Osteoblast (primary cell): ENCODE results near the gene IVD. TPM values are rescaled to one million over a fixed set of nuclear protein-coding genes. Genes with fewer than 3 reads are reported as not detected.

Source experiments
- DNase-seq: peaks from one replicate; pipeline ENCODE4 v3.0.0; 2011; ENCODE audit warnings: low spot score, mixed read lengths; ENCODE audit not compliant: insufficient read length; ENCODE audit errors: missing footprints
- H2AFZ ChIP-seq: 2 replicates; pipeline ENCODE4 v1.6.0; 2011; ENCODE audit warnings: mild to moderate bottlenecking, low read length
- H3K27ac ChIP-seq: 2 replicates; pipeline ENCODE4 v1.5.1; 2011; ENCODE audit warnings: mild to moderate bottlenecking, low read depth, low read length, moderate library complexity
- H3K27me3 ChIP-seq: 2 replicates; pipeline ENCODE4 v1.6.0; 2012; ENCODE audit warnings: mild to moderate bottlenecking, control low read depth, inconsistent platforms, low read length, moderate library complexity; ENCODE audit not compliant: insufficient read depth
- H3K36me3 ChIP-seq: 2 replicates; pipeline ENCODE4 v1.5.1; 2011; ENCODE audit warnings: mild to moderate bottlenecking, low read length, control low read depth, moderate library complexity; ENCODE audit not compliant: insufficient read depth
- H3K4me1 ChIP-seq: 2 replicates; pipeline ENCODE4 v1.5.1; 2011; ENCODE audit warnings: mild to moderate bottlenecking, low read length, control low read depth, moderate library complexity; ENCODE audit not compliant: insufficient read depth
- H3K4me2 ChIP-seq: 2 replicates; pipeline ENCODE4 v1.6.0; 2011; ENCODE audit warnings: mild to moderate bottlenecking, low read length; ENCODE audit not compliant: insufficient read depth
- H3K4me3 ChIP-seq: fragments of 200-600 bp; sonication (generic); 3 replicates; pipeline ENCODE4 v1.5.1; 2012; ENCODE audit warnings: mild to moderate bottlenecking, low read length, inconsistent platforms; ENCODE audit not compliant: insufficient read depth
- H3K79me2 ChIP-seq: 2 replicates; pipeline ENCODE4 v1.6.0; 2012; ENCODE audit warnings: mild to moderate bottlenecking, low read length, control low read depth, inconsistent platforms; ENCODE audit not compliant: insufficient read depth
- H3K9me3 ChIP-seq: 2 replicates; pipeline ENCODE4 v1.5.1; 2011; ENCODE audit warnings: low read depth, low read length, control low read depth
- H4K20me1 ChIP-seq: 2 replicates; pipeline ENCODE4 v1.6.0; 2012; ENCODE audit warnings: mild to moderate bottlenecking, low read length, control low read depth; ENCODE audit not compliant: insufficient read depth
- CTCF ChIP-seq: IDR thresholded peaks from 2 replicates; pipeline ENCODE4 v1.5.1; 2011; ENCODE audit warnings: mild to moderate bottlenecking, low read depth, low read length, moderate library complexity; ENCODE audit errors: extremely low read depth
- total RNA-seq: library from RNA; depleted of rRNA; stranded (reverse); fragments of >200 nt; gene quantifications from 2 replicates; pipeline ENCODE4 v1.2.3, GENCODE V29; 2012

Gene IVD
- total RNA-seq, result 38.6 and 46.3 TPM in 2 replicates

- no peaks in the 10 kb centered on the region for H4K20me1 ChIP-seq
- H3K4me1 ChIP-seq, result peaks cover 21% of the 10 kb centered on the region
- peak; percentile 100 for DNase-seq
- H3K9me3 ChIP-seq, result no peaks in the 10 kb centered on the region
- peak within 1 kb of the TSS; percentile 99 for H3K4me2 ChIP-seq
- peak within 1 kb of the TSS; percentile 95 for H2AFZ ChIP-seq
- H3K79me2 ChIP-seq, result peaks cover 23% of the 10 kb centered on the region
- TF ChIP-seq CTCF, result no peak
- peak within 1 kb of the TSS; percentile 80 for H3K27ac ChIP-seq
- H3K36me3 ChIP-seq, result peaks cover 25% of the 10 kb centered on the region
- H3K4me3 ChIP-seq, result peak within 1 kb of the TSS; percentile 95
- no peaks in the 10 kb centered on the region for H3K27me3 ChIP-seq
These were observed at the start of gene IVD for GRCh38 chr15:40405501-40406381. IVD (plus strand) TSS chr15:40405795; CDS start chr15:40405828, 33 bp downstream.

- Histone ChIP-seq H3K4me3 (no peak overlapping the region), H3K4me1 (peaks cover 12% of the 10 kb centered on the region), H3K27ac (no peak overlapping the region), H3K36me3 (no peaks in the 10 kb centered on the region), H2AFZ (no peak overlapping the region), H3K4me2 (no peak overlapping the region), H4K20me1 (no peaks in the 10 kb centered on the region), H3K27me3 (peaks cover 9% of the 10 kb centered on the region), H3K79me2 (no peaks in the 10 kb centered on the region), H3K9me3 (no peaks in the 10 kb centered on the region)
- DNase-seq, result peak; percentile 76
- no peak for TF ChIP-seq CTCF
These were observed 49.5 kb upstream of the IVD start for GRCh38 chr15:40355976-40356585.

- H3K9me3 ChIP-seq, result no peaks in the 10 kb centered on the region
- peak; percentile 75 for DNase-seq
- H3K79me2 ChIP-seq, result no peaks in the 10 kb centered on the region
- peak overlapping the region; percentile 93 for H3K4me2 ChIP-seq
- no peak overlapping the region for H3K4me3 ChIP-seq
- H3K27me3 ChIP-seq, result peaks cover 14% of the 10 kb centered on the region
- TF ChIP-seq CTCF, result no peak
- no peak overlapping the region for H2AFZ ChIP-seq
- no peaks in the 10 kb centered on the region for H4K20me1 ChIP-seq
- no peaks in the 10 kb centered on the region for H3K36me3 ChIP-seq
- H3K4me1 ChIP-seq, result peaks cover 12% of the 10 kb centered on the region
- no peak overlapping the region for H3K27ac ChIP-seq
These were observed 48.3 kb upstream of the IVD start for GRCh38 chr15:40357246-40357645.

GRCh38 chr15:40357723-40358470, 47.7 kb upstream of the IVD start, which contains the start of gene DISP2:
DISP2 (plus strand) TSS chr15:40358219; CDS start chr15:40358322, 103 bp downstream.
- no peaks in the 10 kb centered on the region for H3K36me3 ChIP-seq
- H3K27ac ChIP-seq, result no peak within 1 kb of the TSS
- DNase-seq, result peak; percentile 100
- peak within 1 kb of the TSS; percentile 93 for H3K4me2 ChIP-seq
- peaks cover 14% of the 10 kb centered on the region for H3K27me3 ChIP-seq
- peaks cover 12% of the 10 kb centered on the region for H3K4me1 ChIP-seq
- peak within 1 kb of the TSS; percentile 99 for H2AFZ ChIP-seq
- no peak for TF ChIP-seq CTCF
- no peaks in the 10 kb centered on the region for H3K9me3 ChIP-seq
- no peaks in the 10 kb centered on the region for H3K79me2 ChIP-seq
- H4K20me1 ChIP-seq, result no peaks in the 10 kb centered on the region
- peak within 1 kb of the TSS; percentile 75 for H3K4me3 ChIP-seq
